Liver (tissue), 3 donors: ENCODE data around the gene RBM22.

Experiments
- EGR1 ChIP-seq, 2 donors: IDR thresholded peaks; 2 replicates each; pipeline ENCODE4 v1.6.1; 2016 to 2018; ENCODE audit warnings: antibody characterized with exemption in 2 of 2, low read depth in 2 of 2
- HNF4G ChIP-seq: IDR thresholded peaks from 2 replicates; pipeline ENCODE4 v1.6.1; 2016; ENCODE audit warnings: antibody characterized with exemption
- MAX ChIP-seq: IDR thresholded peaks from 2 replicates; pipeline ENCODE4 v1.6.1; 2016; ENCODE audit warnings: antibody characterized with exemption
- NR2F2 ChIP-seq: IDR thresholded peaks from 2 replicates; pipeline ENCODE4 v1.6.1; 2016; ENCODE audit warnings: antibody characterized with exemption
- TAF1 ChIP-seq: conservative IDR thresholded peaks from 2 replicates; pipeline ENCODE4 v1.6.1; 2016; ENCODE audit warnings: antibody characterized with exemption, mild to moderate bottlenecking
- TF ChIP-seq, protein P1 (sequence below): fragments of 150-350 bp; IDR thresholded peaks from 2 replicates; pipeline ENCODE4 v1.5.1; 2017; ENCODE audit warnings: improper control_type of control experiment, low read depth, low read length; ENCODE audit not compliant: missing input control
- donor health status: healthy.
- donor health status: healthy.

DNA sequence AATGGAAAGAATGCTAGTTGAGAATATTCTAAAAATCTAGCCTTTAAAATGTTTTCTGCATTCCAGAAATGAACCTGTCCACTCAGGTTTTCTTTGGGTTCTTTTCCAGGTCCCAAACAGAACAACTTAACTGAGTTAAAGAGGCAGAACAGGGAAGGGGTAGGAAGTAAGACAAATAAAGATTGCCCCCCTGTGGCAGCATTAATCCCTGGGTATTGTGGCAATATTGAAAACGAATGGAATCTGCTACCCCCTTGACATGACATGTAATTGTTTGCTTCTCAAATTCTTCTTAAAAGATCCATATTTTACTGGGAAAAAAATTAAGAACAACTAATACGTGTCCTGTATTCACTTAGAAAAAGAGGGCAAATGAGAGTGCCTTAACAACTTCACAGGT lies 9.3 kb upstream of the RBM22 start:
- TF ChIP-seq, protein P1, sequence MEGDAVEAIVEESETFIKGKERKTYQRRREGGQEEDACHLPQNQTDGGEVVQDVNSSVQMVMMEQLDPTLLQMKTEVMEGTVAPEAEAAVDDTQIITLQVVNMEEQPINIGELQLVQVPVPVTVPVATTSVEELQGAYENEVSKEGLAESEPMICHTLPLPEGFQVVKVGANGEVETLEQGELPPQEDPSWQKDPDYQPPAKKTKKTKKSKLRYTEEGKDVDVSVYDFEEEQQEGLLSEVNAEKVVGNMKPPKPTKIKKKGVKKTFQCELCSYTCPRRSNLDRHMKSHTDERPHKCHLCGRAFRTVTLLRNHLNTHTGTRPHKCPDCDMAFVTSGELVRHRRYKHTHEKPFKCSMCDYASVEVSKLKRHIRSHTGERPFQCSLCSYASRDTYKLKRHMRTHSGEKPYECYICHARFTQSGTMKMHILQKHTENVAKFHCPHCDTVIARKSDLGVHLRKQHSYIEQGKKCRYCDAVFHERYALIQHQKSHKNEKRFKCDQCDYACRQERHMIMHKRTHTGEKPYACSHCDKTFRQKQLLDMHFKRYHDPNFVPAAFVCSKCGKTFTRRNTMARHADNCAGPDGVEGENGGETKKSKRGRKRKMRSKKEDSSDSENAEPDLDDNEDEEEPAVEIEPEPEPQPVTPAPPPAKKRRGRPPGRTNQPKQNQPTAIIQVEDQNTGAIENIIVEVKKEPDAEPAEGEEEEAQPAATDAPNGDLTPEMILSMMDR, result no peak
- TF ChIP-seq EGR1 (IDR thresholded peaks at IDR 0.05; ENCODE audit: low read depth in 2 of 2) (no peak), MAX (no peak), NR2F2 (no peak), TAF1 (no peak), HNF4G (no peak)
